IMR-90 (cell line): ENCODE data around the gene CBR1. TPM values are rescaled to one million over a fixed set of nuclear protein-coding genes. Genes with fewer than 3 reads are reported as not detected.

ENCODE experiments used
- ATAC-seq: fragments of 200-7000 bp; cut with Tn5 transposase; 2 replicates; pipeline ENCODE4 v1.9.1; 2020; ENCODE audit warnings: low read depth, mild to moderate bottlenecking, moderate library complexity
- BruUV-seq: library from RNA; stranded (reverse); fragments of 400-500 nt; replicated peaks from 2 replicates; lab custom pipeline; 2021; lab: Mats Ljungman, UMichigan
- CTCF ChIA-PET: fragments of 300-600 bp; formaldehyde crosslinking; extraction: SDS; loops from one replicate; lab custom pipeline; 2021; ENCODE audit warnings: antibody characterized with exemption; lab: Yijun Ruan, JAX
- POLR2A ChIA-PET: fragments of 300-600 bp; sonication (Branson Sonifier 250); formaldehyde crosslinking; loops from one replicate; lab custom pipeline; 2022; ENCODE audit warnings: antibody characterized with exemption; ENCODE audit not compliant: unreplicated experiment; lab: Charles Lee
- DNase-seq: peaks from one replicate; pipeline ENCODE4 v3.0.0; 2013
- H2AFZ ChIP-seq: replicated peaks from 2 replicates; pipeline ENCODE3; 2013; ENCODE audit warnings: low read length, mild to moderate bottlenecking; ENCODE audit not compliant: poor library complexity
- H2AK5ac ChIP-seq: 2 replicates; pipeline ENCODE4 v1.6.1; 2013; ENCODE audit warnings: low read depth, low read length, inconsistent platforms
- H2AK9ac ChIP-seq: replicated peaks from 2 replicates; pipeline ENCODE3; 2013; ENCODE audit warnings: mild to moderate bottlenecking, low read depth, low read length, moderate library complexity; ENCODE audit not compliant: poor library complexity
- H2BK120ac ChIP-seq: 2 replicates; pipeline ENCODE4 v1.6.1; 2013; ENCODE audit warnings: low read depth, low read length, inconsistent platforms
- H2BK15ac ChIP-seq: 3 replicates; pipeline ENCODE4 v1.6.1; 2013; ENCODE audit warnings: low read depth, low read length, inconsistent platforms
- H2BK20ac ChIP-seq: 2 replicates; pipeline ENCODE4 v1.6.1; 2013; ENCODE audit warnings: low read depth, mild to moderate bottlenecking, inconsistent platforms, low read length, moderate library complexity
- H2BK5ac ChIP-seq: 2 replicates; pipeline ENCODE4 v1.6.1; 2013; ENCODE audit warnings: mild to moderate bottlenecking, low read depth, low read length, inconsistent platforms; ENCODE audit not compliant: poor library complexity, severe bottlenecking
- H3K14ac ChIP-seq: replicated peaks from 2 replicates; pipeline ENCODE4 v1.6.1; 2013; ENCODE audit warnings: low read depth, low read length, inconsistent platforms
- H3K18ac ChIP-seq: 2 replicates; pipeline ENCODE4 v1.6.1; 2013; ENCODE audit warnings: low read depth, low read length, control low read depth
- H3K23ac ChIP-seq: 2 replicates; pipeline ENCODE4 v1.6.1; 2013; ENCODE audit warnings: low read depth, low read length, inconsistent platforms
- H3K27ac ChIP-seq: 2 replicates; pipeline ENCODE4 v1.5.1; 2013; ENCODE audit warnings: mild to moderate bottlenecking, control low read depth, low read length; ENCODE audit not compliant: insufficient read depth
- H3K27me3 ChIP-seq: 2 replicates; pipeline ENCODE4 v1.6.1; 2013; ENCODE audit warnings: low read length; ENCODE audit not compliant: control insufficient read depth, insufficient read depth
- H3K36me3 ChIP-seq: 2 replicates; pipeline ENCODE4 v1.6.1; 2013; ENCODE audit warnings: low read length, mixed read lengths; ENCODE audit not compliant: control insufficient read depth, insufficient read depth
- H3K4ac ChIP-seq: 2 replicates; pipeline ENCODE4 v1.6.1; 2013; ENCODE audit warnings: low read depth, low read length, inconsistent platforms
- H3K4me1 ChIP-seq: 2 replicates; pipeline ENCODE4 v1.6.1; 2013; ENCODE audit warnings: low read length, mixed read lengths; ENCODE audit not compliant: control insufficient read depth, insufficient read depth
- H3K4me2 ChIP-seq: 2 replicates; pipeline ENCODE4 v1.6.1; 2013; ENCODE audit warnings: low read depth, mild to moderate bottlenecking, control low read depth, low read length, moderate library complexity
- H3K4me3 ChIP-seq: 2 replicates; pipeline ENCODE4 v1.5.1; 2013; ENCODE audit warnings: low read depth, mild to moderate bottlenecking, control low read depth, low read length, moderate library complexity; ENCODE audit not compliant: insufficient read depth
- H3K56ac ChIP-seq: 2 replicates; pipeline ENCODE4 v1.6.1; 2013; ENCODE audit warnings: low read length, inconsistent platforms; ENCODE audit not compliant: insufficient read depth; ENCODE audit errors: extremely low read depth
- H3K79me1 ChIP-seq, 2 experiments: 2 replicates each; pipeline ENCODE4 v1.6.1; 2013; ENCODE audit warnings: low read length in 2 of 2, inconsistent platforms in 1 of 2, low read depth in 1 of 2
- H3K9ac ChIP-seq: 2 replicates; pipeline ENCODE4 v1.6.1; 2013; ENCODE audit warnings: low read depth, low read length, control low read depth
- H3K9me1 ChIP-seq: 2 replicates; pipeline ENCODE4 v1.6.1; 2013; ENCODE audit warnings: low read length, inconsistent platforms; ENCODE audit not compliant: insufficient read depth
- H3K9me3 ChIP-seq: 2 replicates; pipeline ENCODE4 v1.6.1; 2013; ENCODE audit warnings: low read length; ENCODE audit not compliant: control insufficient read depth, insufficient read depth
- H4K20me1 ChIP-seq: 2 replicates; pipeline ENCODE4 v1.6.1; 2013; ENCODE audit warnings: low read length, inconsistent platforms; ENCODE audit not compliant: insufficient read depth
- H4K5ac ChIP-seq: 2 replicates; pipeline ENCODE4 v1.6.1; 2013; ENCODE audit warnings: mild to moderate bottlenecking, low read depth, low read length, control low read depth
- H4K8ac ChIP-seq, 2 experiments: 2 replicates each; pipeline ENCODE4 v1.6.1; 2013; ENCODE audit warnings: low read depth in 2 of 2, low read length in 2 of 2, control low read depth in 1 of 2, inconsistent platforms in 1 of 2
- H4K91ac ChIP-seq: 2 replicates; pipeline ENCODE4 v1.6.1; 2013; ENCODE audit warnings: low read depth, low read length, inconsistent platforms; ENCODE audit not compliant: insufficient read depth
- CTCF ChIP-seq: conservative IDR thresholded peaks from 2 replicates; pipeline ENCODE4 v1.5.1; 2012; ENCODE audit warnings: mild to moderate bottlenecking, low read depth, low read length, improper control_type of control experiment
- FOS ChIP-seq: fragments of 150-350 bp; IDR thresholded peaks from 2 replicates; pipeline ENCODE4 v1.6.1; 2016; ENCODE audit warnings: low read depth, low read length
- MXI1 ChIP-seq: IDR thresholded peaks from 2 replicates; pipeline ENCODE4 v1.6.1; 2012; ENCODE audit warnings: low read depth, mild to moderate bottlenecking, low read length, moderate library complexity, borderline replicate concordance
- POLR2A ChIP-seq: IDR thresholded peaks from 2 replicates; pipeline ENCODE4 v1.6.1; 2012; ENCODE audit warnings: mild to moderate bottlenecking, low read depth, low read length
- RAD21 ChIP-seq: IDR thresholded peaks from 2 replicates; pipeline ENCODE4 v1.6.1; 2012; ENCODE audit warnings: low read length, improper control_type of control experiment
- RFX5 ChIP-seq: IDR thresholded peaks from 2 replicates; pipeline ENCODE4 v1.8.0; 2012; ENCODE audit warnings: low read depth, mild to moderate bottlenecking, low read length, moderate library complexity
- SMC3 ChIP-seq: fragments of 150-350 bp; IDR thresholded peaks from 2 replicates; pipeline ENCODE4 v1.6.1; 2016; ENCODE audit warnings: low read depth, mild to moderate bottlenecking, antibody characterized with exemption, low read length, moderate library complexity
- WGBS, 2 experiments: methylation state at CpG; one replicate each; pipeline versions ENCODE4 v1.1.5 to v1.1.7; 2013; ENCODE audit warnings: missing lambda C conversion rate in 2 of 2; ENCODE audit not compliant: insufficient read length in 1 of 2; ENCODE audit errors: extremely low coverage in 2 of 2; 5-methylcytosine and 5-hydroxymethylcytosine counted together
- dilution Hi-C: fragments of 300-500 bp; cut with HindIII; formaldehyde crosslinking; loops from one replicate; pipeline ENCODE4 v1.14.3; 2018; ENCODE audit warnings: low sequenced_read_pairs; ENCODE audit not compliant: unreplicated experiment
- in situ Hi-C: fragments of 300-500 bp; cut with MboI; formaldehyde crosslinking; loops from 3 replicates; pipeline ENCODE4 v1.14.3; 2019; ENCODE audit warnings: low sequenced_read_pairs, inconsistent platforms, mixed read lengths
- intact Hi-C: fragments of 100-400 bp; cut with micrococcal nuclease; formaldehyde crosslinking; loops from 2 replicates; pipeline ENCODE4 v1.10.0; 2022
- polyA plus RNA-seq, 3 experiments: library from polyadenylated mRNA; depleted of rRNA; stranded (reverse); fragments of >200 nt; gene quantifications; 2 replicates each; pipeline ENCODE4 v1.2.3, GENCODE V29; 2012; ENCODE audit warnings: low replicate concordance in 1 of 3
- total RNA-seq: library from RNA; depleted of rRNA; stranded (reverse); fragments of >200 nt; gene quantifications from 2 replicates; pipeline ENCODE4 v1.2.3, GENCODE V29; 2012

Gene CBR1
- total and polyA plus RNA-seq, 2 of the 4 experiments (the other 2 are of a cell fraction): 122 to 222 TPM

GRCh38 chr21:36047139-36047538, 22.7 kb upstream of the CBR1 start:
- Histone ChIP-seq H3K36me3 (peaks cover 47% of the 10 kb centered on the region), H2BK20ac (no peak overlapping the region), H3K56ac (no peak overlapping the region), H3K9ac (no peak overlapping the region), H3K4me2 (no peak overlapping the region), H4K5ac (no peak overlapping the region), H3K18ac (no peak overlapping the region), H3K4ac (no peak overlapping the region), H3K9me3 (no peaks in the 10 kb centered on the region), H2BK15ac (no peak overlapping the region), H2AFZ (no peak overlapping the region), H2AK9ac (no peak overlapping the region), H4K91ac (no peak overlapping the region), H3K79me1 (peaks cover 6 to 18% of the 10 kb centered on the region in 2 experiments; a peak in 2 of 4 replicates), H3K27ac (no peak overlapping the region), H3K23ac (no peak overlapping the region), H2BK120ac (no peak overlapping the region), H2BK5ac (no peak overlapping the region), H3K27me3 (no peaks in the 10 kb centered on the region), H4K8ac (no peak overlapping the region), H3K4me1 (no peaks in the 10 kb centered on the region), H3K9me1 (peaks cover 11% of the 10 kb centered on the region; the same call in 1 of the 2 replicates), H3K4me3 (no peak overlapping the region), H4K20me1 (no peaks in the 10 kb centered on the region), H2AK5ac (no peak overlapping the region), H3K14ac (no peak overlapping the region)
- DNase-seq (no peak), ATAC-seq (no peak)
- ChIA-PET CTCF (no interaction called here), POLR2A (no interaction called here)
- TF ChIP-seq CTCF: no peak
- TF ChIP-seq FOS: no peak
- no peak for TF ChIP-seq MXI1
- no peak for TF ChIP-seq POLR2A
- no peak for TF ChIP-seq RFX5
- no peak for TF ChIP-seq RAD21
- TF ChIP-seq SMC3: no peak
- BruUV-seq: no TSS peak
- dilution Hi-C loops: no loop called here
- WGBS, 2 experiments: no CpG with 5 or more reads among the region's 7 CpGs
- intact Hi-C loops: no loop called here
- in situ Hi-C loops: no loop called here
